ENCODE data around the gene ACOT2.

GRCh38 chr14:73526036-73526984, 42.7 kb upstream of the ACOT2 start:
- TF ChIP-seq POLR2A (IDR thresholded peaks at IDR 0.05; ENCODE audit: low read depth) (no peak), CTCF (IDR thresholded peaks at IDR 0.05) (no peak)

All from esophagus muscularis mucosa (tissue), 3 donors.